IMR-90 (cell line): Measurements from ENCODE around the gene NFIA. TPM values are rescaled to one million over a fixed set of nuclear protein-coding genes. Genes with fewer than 3 reads are reported as not detected.

ENCODE experiments used
- ATAC-seq: fragments of 200-7000 bp; cut with Tn5 transposase; 2 replicates; pipeline ENCODE4 v1.9.1; 2020; ENCODE audit warnings: low read depth, mild to moderate bottlenecking, moderate library complexity
- BruUV-seq: library from RNA; stranded (reverse); fragments of 400-500 nt; replicated peaks from 2 replicates; lab custom pipeline; 2021; lab: Mats Ljungman, UMichigan
- CTCF ChIA-PET: fragments of 300-600 bp; formaldehyde crosslinking; extraction: SDS; loops from one replicate; lab custom pipeline; 2021; ENCODE audit warnings: antibody characterized with exemption; lab: Yijun Ruan, JAX
- POLR2A ChIA-PET: fragments of 300-600 bp; sonication (Branson Sonifier 250); formaldehyde crosslinking; loops from one replicate; lab custom pipeline; 2022; ENCODE audit warnings: antibody characterized with exemption; ENCODE audit not compliant: unreplicated experiment; lab: Charles Lee
- DNase-seq: peaks from one replicate; pipeline ENCODE4 v3.0.0; 2013
- H2AFZ ChIP-seq: replicated peaks from 2 replicates; pipeline ENCODE3; 2013; ENCODE audit warnings: low read length, mild to moderate bottlenecking; ENCODE audit not compliant: poor library complexity
- H2AK5ac ChIP-seq: 2 replicates; pipeline ENCODE4 v1.6.1; 2013; ENCODE audit warnings: low read depth, low read length, inconsistent platforms
- H2AK9ac ChIP-seq: replicated peaks from 2 replicates; pipeline ENCODE3; 2013; ENCODE audit warnings: mild to moderate bottlenecking, low read depth, low read length, moderate library complexity; ENCODE audit not compliant: poor library complexity
- H2BK120ac ChIP-seq: 2 replicates; pipeline ENCODE4 v1.6.1; 2013; ENCODE audit warnings: low read depth, low read length, inconsistent platforms
- H2BK15ac ChIP-seq: 3 replicates; pipeline ENCODE4 v1.6.1; 2013; ENCODE audit warnings: low read depth, low read length, inconsistent platforms
- H2BK20ac ChIP-seq: 2 replicates; pipeline ENCODE4 v1.6.1; 2013; ENCODE audit warnings: low read depth, mild to moderate bottlenecking, inconsistent platforms, low read length, moderate library complexity
- H2BK5ac ChIP-seq: 2 replicates; pipeline ENCODE4 v1.6.1; 2013; ENCODE audit warnings: mild to moderate bottlenecking, low read depth, low read length, inconsistent platforms; ENCODE audit not compliant: poor library complexity, severe bottlenecking
- H3K14ac ChIP-seq: replicated peaks from 2 replicates; pipeline ENCODE4 v1.6.1; 2013; ENCODE audit warnings: low read depth, low read length, inconsistent platforms
- H3K18ac ChIP-seq: 2 replicates; pipeline ENCODE4 v1.6.1; 2013; ENCODE audit warnings: low read depth, low read length, control low read depth
- H3K23ac ChIP-seq: 2 replicates; pipeline ENCODE4 v1.6.1; 2013; ENCODE audit warnings: low read depth, low read length, inconsistent platforms
- H3K27ac ChIP-seq: 2 replicates; pipeline ENCODE4 v1.5.1; 2013; ENCODE audit warnings: mild to moderate bottlenecking, control low read depth, low read length; ENCODE audit not compliant: insufficient read depth
- H3K27me3 ChIP-seq: 2 replicates; pipeline ENCODE4 v1.6.1; 2013; ENCODE audit warnings: low read length; ENCODE audit not compliant: control insufficient read depth, insufficient read depth
- H3K36me3 ChIP-seq: 2 replicates; pipeline ENCODE4 v1.6.1; 2013; ENCODE audit warnings: low read length, mixed read lengths; ENCODE audit not compliant: control insufficient read depth, insufficient read depth
- H3K4ac ChIP-seq: 2 replicates; pipeline ENCODE4 v1.6.1; 2013; ENCODE audit warnings: low read depth, low read length, inconsistent platforms
- H3K4me1 ChIP-seq: 2 replicates; pipeline ENCODE4 v1.6.1; 2013; ENCODE audit warnings: low read length, mixed read lengths; ENCODE audit not compliant: control insufficient read depth, insufficient read depth
- H3K4me2 ChIP-seq: 2 replicates; pipeline ENCODE4 v1.6.1; 2013; ENCODE audit warnings: low read depth, mild to moderate bottlenecking, control low read depth, low read length, moderate library complexity
- H3K4me3 ChIP-seq: 2 replicates; pipeline ENCODE4 v1.5.1; 2013; ENCODE audit warnings: low read depth, mild to moderate bottlenecking, control low read depth, low read length, moderate library complexity; ENCODE audit not compliant: insufficient read depth
- H3K56ac ChIP-seq: 2 replicates; pipeline ENCODE4 v1.6.1; 2013; ENCODE audit warnings: low read length, inconsistent platforms; ENCODE audit not compliant: insufficient read depth; ENCODE audit errors: extremely low read depth
- H3K79me1 ChIP-seq, 2 experiments: 2 replicates each; pipeline ENCODE4 v1.6.1; 2013; ENCODE audit warnings: low read length in 2 of 2, inconsistent platforms in 1 of 2, low read depth in 1 of 2
- H3K9ac ChIP-seq: 2 replicates; pipeline ENCODE4 v1.6.1; 2013; ENCODE audit warnings: low read depth, low read length, control low read depth
- H3K9me1 ChIP-seq: 2 replicates; pipeline ENCODE4 v1.6.1; 2013; ENCODE audit warnings: low read length, inconsistent platforms; ENCODE audit not compliant: insufficient read depth
- H3K9me3 ChIP-seq: 2 replicates; pipeline ENCODE4 v1.6.1; 2013; ENCODE audit warnings: low read length; ENCODE audit not compliant: control insufficient read depth, insufficient read depth
- H4K20me1 ChIP-seq: 2 replicates; pipeline ENCODE4 v1.6.1; 2013; ENCODE audit warnings: low read length, inconsistent platforms; ENCODE audit not compliant: insufficient read depth
- H4K5ac ChIP-seq: 2 replicates; pipeline ENCODE4 v1.6.1; 2013; ENCODE audit warnings: mild to moderate bottlenecking, low read depth, low read length, control low read depth
- H4K8ac ChIP-seq, 2 experiments: 2 replicates each; pipeline ENCODE4 v1.6.1; 2013; ENCODE audit warnings: low read depth in 2 of 2, low read length in 2 of 2, control low read depth in 1 of 2, inconsistent platforms in 1 of 2
- H4K91ac ChIP-seq: 2 replicates; pipeline ENCODE4 v1.6.1; 2013; ENCODE audit warnings: low read depth, low read length, inconsistent platforms; ENCODE audit not compliant: insufficient read depth
- BHLHE40 ChIP-seq: fragments of 150-350 bp; IDR thresholded peaks from 2 replicates; pipeline ENCODE4 v1.6.1; 2016; ENCODE audit warnings: mild to moderate bottlenecking, low read depth, low read length
- CHD1 ChIP-seq: IDR thresholded peaks from 2 replicates; pipeline ENCODE4 v1.6.1; 2012; ENCODE audit warnings: low read depth, low read length, improper control_type of control experiment
- CTCF ChIP-seq: conservative IDR thresholded peaks from 2 replicates; pipeline ENCODE4 v1.5.1; 2012; ENCODE audit warnings: mild to moderate bottlenecking, low read depth, low read length, improper control_type of control experiment
- ELK1 ChIP-seq: fragments of 150-350 bp; IDR thresholded peaks from 2 replicates; pipeline ENCODE4 v1.6.1; 2016; ENCODE audit warnings: low read depth, mild to moderate bottlenecking, low read length, moderate library complexity, borderline replicate concordance
- FOS ChIP-seq: fragments of 150-350 bp; IDR thresholded peaks from 2 replicates; pipeline ENCODE4 v1.6.1; 2016; ENCODE audit warnings: low read depth, low read length
- MAFK ChIP-seq: IDR thresholded peaks from 2 replicates; pipeline ENCODE4 v1.6.1; 2012; ENCODE audit warnings: low read depth, low read length, improper control_type of control experiment
- MAZ ChIP-seq: IDR thresholded peaks from 2 replicates; pipeline ENCODE4 v1.6.1; 2012; ENCODE audit warnings: low read depth, mild to moderate bottlenecking, low read length, improper control_type of control experiment, moderate library complexity, borderline replicate concordance
- MXI1 ChIP-seq: IDR thresholded peaks from 2 replicates; pipeline ENCODE4 v1.6.1; 2012; ENCODE audit warnings: low read depth, mild to moderate bottlenecking, low read length, moderate library complexity, borderline replicate concordance
- NFE2L2 ChIP-seq: fragments of 150-350 bp; IDR thresholded peaks from 2 replicates; pipeline ENCODE4 v1.6.1; 2016; ENCODE audit warnings: low read depth, mild to moderate bottlenecking, low read length
- POLR2A ChIP-seq: IDR thresholded peaks from 2 replicates; pipeline ENCODE4 v1.6.1; 2012; ENCODE audit warnings: mild to moderate bottlenecking, low read depth, low read length
- RAD21 ChIP-seq: IDR thresholded peaks from 2 replicates; pipeline ENCODE4 v1.6.1; 2012; ENCODE audit warnings: low read length, improper control_type of control experiment
- RCOR1 ChIP-seq: IDR thresholded peaks from 2 replicates; pipeline ENCODE4 v1.6.1; 2012; ENCODE audit warnings: mild to moderate bottlenecking, low read length, improper control_type of control experiment; ENCODE audit not compliant: insufficient replicate concordance
- RFX5 ChIP-seq: IDR thresholded peaks from 2 replicates; pipeline ENCODE4 v1.8.0; 2012; ENCODE audit warnings: low read depth, mild to moderate bottlenecking, low read length, moderate library complexity
- USF2 ChIP-seq: fragments of 150-350 bp; IDR thresholded peaks from 2 replicates; pipeline ENCODE4 v1.6.1; 2017; ENCODE audit warnings: mild to moderate bottlenecking, antibody characterized with exemption, low read length, low read depth
- WGBS, 2 experiments: methylation state at CpG; one replicate each; pipeline versions ENCODE4 v1.1.5 to v1.1.7; 2013; ENCODE audit warnings: missing lambda C conversion rate in 2 of 2; ENCODE audit not compliant: insufficient read length in 1 of 2; ENCODE audit errors: extremely low coverage in 2 of 2; 5-methylcytosine and 5-hydroxymethylcytosine counted together
- dilution Hi-C: fragments of 300-500 bp; cut with HindIII; formaldehyde crosslinking; loops from one replicate; pipeline ENCODE4 v1.14.3; 2018; ENCODE audit warnings: low sequenced_read_pairs; ENCODE audit not compliant: unreplicated experiment
- in situ Hi-C: fragments of 300-500 bp; cut with MboI; formaldehyde crosslinking; loops from 3 replicates; pipeline ENCODE4 v1.14.3; 2019; ENCODE audit warnings: low sequenced_read_pairs, inconsistent platforms, mixed read lengths
- intact Hi-C: fragments of 100-400 bp; cut with micrococcal nuclease; formaldehyde crosslinking; loops from 2 replicates; pipeline ENCODE4 v1.10.0; 2022
- polyA plus RNA-seq, 3 experiments: library from polyadenylated mRNA; depleted of rRNA; stranded (reverse); fragments of >200 nt; gene quantifications; 2 replicates each; pipeline ENCODE4 v1.2.3, GENCODE V29; 2012; ENCODE audit warnings: low replicate concordance in 1 of 3
- total RNA-seq: library from RNA; depleted of rRNA; stranded (reverse); fragments of >200 nt; gene quantifications from 2 replicates; pipeline ENCODE4 v1.2.3, GENCODE V29; 2012

Gene NFIA
- total and polyA plus RNA-seq, 2 of the 4 experiments (the other 2 are of a cell fraction): 1.6 to 2.2 TPM

DNA sequence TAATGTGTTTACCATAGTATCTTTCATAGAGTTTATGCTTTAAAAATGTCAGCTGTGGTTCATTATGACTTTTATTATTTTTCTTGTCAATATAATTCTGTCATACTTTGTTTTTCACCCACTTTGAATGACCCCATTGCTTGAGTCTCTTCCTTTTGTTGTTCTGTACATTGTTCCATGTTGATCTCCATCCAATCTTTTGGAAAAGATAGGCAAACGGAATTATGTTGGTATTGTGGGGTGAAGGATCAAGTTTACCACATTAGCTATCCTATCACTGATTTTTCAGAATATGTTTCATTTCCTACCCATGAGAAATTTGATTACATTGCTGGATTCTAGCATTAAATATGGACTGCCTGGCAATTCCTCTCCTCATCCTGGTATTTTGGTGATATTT lies 196.6 kb downstream of the NFIA start:
- no TSS peak for BruUV-seq
- dilution Hi-C loops: no loop called here
- DNase-seq: no peak
- no peak overlapping the region for H3K27ac ChIP-seq
- no peaks in the 10 kb centered on the region for H3K4me1 ChIP-seq
- H3K4ac ChIP-seq: no peak overlapping the region
- no peaks in the 10 kb centered on the region for H3K9me1 ChIP-seq
- TF ChIP-seq NFE2L2 (no peak), MAZ (no peak), CHD1 (no peak), FOS (no peak), MAFK (no peak), BHLHE40 (no peak), MXI1 (no peak), RAD21 (no peak), USF2 (no peak), ELK1 (no peak), CTCF (no peak), RFX5 (no peak), POLR2A (no peak), RCOR1 (no peak)
- H3K23ac ChIP-seq: no peak overlapping the region
- H3K18ac ChIP-seq: no peak overlapping the region
- H3K79me1 ChIP-seq: no peaks in the 10 kb centered on the region
- no peak overlapping the region for H4K5ac ChIP-seq
- in situ Hi-C loops: no loop called here
- CTCF ChIA-PET: interaction anchor here (0.6 to 1.3 kb wide), 2 partner anchors 14 to 200 kb away, joined by 4 read pairs; no protein-coding TSS in a partner anchor
- no peaks in the 10 kb centered on the region for H3K9me3 ChIP-seq
- H4K20me1 ChIP-seq: no peaks in the 10 kb centered on the region
- no peak overlapping the region for H3K4me3 ChIP-seq
- no peak overlapping the region for H3K14ac ChIP-seq
- POLR2A ChIA-PET: no interaction called here
- H3K36me3 ChIP-seq: no peaks in the 10 kb centered on the region
- no CpG with 5 or more reads among the region's 1 CpG for WGBS, 2 experiments
- no peak overlapping the region for H3K9ac ChIP-seq
- intact Hi-C loops: no loop called here
- H2BK15ac ChIP-seq: no peak overlapping the region
- no peak overlapping the region for H3K4me2 ChIP-seq
- H2BK120ac ChIP-seq: no peak overlapping the region
- no peak overlapping the region for H4K8ac ChIP-seq
- H2BK5ac ChIP-seq: no peak overlapping the region
- H2AK9ac ChIP-seq: no peak overlapping the region
- H4K91ac ChIP-seq: no peak overlapping the region
- no peaks in the 10 kb centered on the region for H3K27me3 ChIP-seq
- no peak overlapping the region for H3K56ac ChIP-seq
- H2BK20ac ChIP-seq: no peak overlapping the region
- ATAC-seq: no peak
- H2AK5ac ChIP-seq: no peak overlapping the region
- H2AFZ ChIP-seq: no peak overlapping the region
